Measurements from ENCODE around the gene GAREM2. TPM values are rescaled to one million over a fixed set of nuclear protein-coding genes. Genes with fewer than 3 reads are reported as not detected.

Gene GAREM2
- total RNA-seq, 4 donors from 2014 or later: 1.5 to 4.6 (median 2.2) TPM; not detected in 1

GRCh38 chr2:26157580-26157979 lies 15.3 kb upstream of the GAREM2 start:
- DNase-seq: no peak
- Histone ChIP-seq H3K27me3 (no peaks in the 10 kb centered on the region), H3K36me3 (no peaks in the 10 kb centered on the region), H3K4me1 (no peaks in the 10 kb centered on the region), H3K4me3 (no peak overlapping the region), H3K27ac (no peak overlapping the region), H3K9me3 (peaks cover 5 to 8% of the 10 kb centered on the region in 2 donors)
- intact Hi-C loops (cut with DNase I; ENCODE audit: low total_unique reads) (no loop called here), in situ Hi-C loops (cut with MboI; ENCODE audit: low pct_ligation_motif_present in 1 of 4, low pct_unique_long_range_greater_than_20kb in 1 of 4, low sequenced_read_pairs in 3 of 4) (no loop called here)
- WGBS, 2 donors (ENCODE audit: low coverage in 1 of 2): 96 to 97% methylated on average over 4 to 5 of the region's 5 CpGs
- TF ChIP-seq EP300 (IDR thresholded peaks at IDR 0.05; ENCODE audit: low read depth) (no peak), CTCF (IDR thresholded peaks at IDR 0.05) (no peak), POLR2A (IDR thresholded peaks at IDR 0.05) (no peak), POLR2AphosphoS5 (IDR thresholded peaks at IDR 0.05) (no peak)

- no peak for DNase-seq
- H3K36me3 ChIP-seq: no peaks in the 10 kb centered on the region
- no peaks in the 10 kb centered on the region for H3K9me3 ChIP-seq
- H3K27me3 ChIP-seq: no peaks in the 10 kb centered on the region
- intact Hi-C loops (cut with DNase I; ENCODE audit: low total_unique reads) (no loop called here), in situ Hi-C loops (cut with MboI; ENCODE audit: low pct_ligation_motif_present in 1 of 4, low pct_unique_long_range_greater_than_20kb in 1 of 4, low sequenced_read_pairs in 3 of 4) (no loop called here)
- H3K4me1 ChIP-seq: no peaks in the 10 kb centered on the region
- 91% methylated on average over 7 of the region's 7 CpGs; no CpG with 5 or more reads in 1 of the 2 donors for WGBS, 2 donors (ENCODE audit: low coverage in 1 of 2)
- TF ChIP-seq EP300 (IDR thresholded peaks at IDR 0.05; ENCODE audit: low read depth): no peak
- no peak for TF ChIP-seq POLR2AphosphoS5 (IDR thresholded peaks at IDR 0.05)
- TF ChIP-seq CTCF (IDR thresholded peaks at IDR 0.05): no peak
- TF ChIP-seq POLR2A (IDR thresholded peaks at IDR 0.05): no peak
- H3K27ac ChIP-seq: no peak overlapping the region
- no peak overlapping the region for H3K4me3 ChIP-seq
These were observed 11.0 kb upstream of the GAREM2 start for GRCh38 chr2:26161926-26162325.

- Histone ChIP-seq H3K36me3 (no peaks in the 10 kb centered on the region), H3K4me3 (no peak overlapping the region), H3K27me3 (no peaks in the 10 kb centered on the region), H3K4me1 (no peaks in the 10 kb centered on the region), H3K27ac (no peak overlapping the region), H3K9me3 (no peaks in the 10 kb centered on the region)
- TF ChIP-seq CTCF (IDR thresholded peaks at IDR 0.05) (no peak), EP300 (IDR thresholded peaks at IDR 0.05; ENCODE audit: low read depth) (no peak), POLR2AphosphoS5 (IDR thresholded peaks at IDR 0.05) (no peak), POLR2A (IDR thresholded peaks at IDR 0.05) (no peak)
- WGBS, 2 donors (ENCODE audit: low coverage in 1 of 2): 93 to 97% methylated on average over 6 to 10 of the region's 10 CpGs
- no peak for DNase-seq
- in situ Hi-C loops (cut with MboI; ENCODE audit: low pct_ligation_motif_present in 1 of 4, low pct_unique_long_range_greater_than_20kb in 1 of 4, low sequenced_read_pairs in 3 of 4): no loop called here
- intact Hi-C loops (cut with DNase I; ENCODE audit: low total_unique reads): no loop called here
These were observed 9.9 kb upstream of the GAREM2 start for GRCh38 chr2:26162963-26163362.

GRCh38 chr2:26164231-26164630 lies 8.7 kb upstream of the GAREM2 start:
- Histone ChIP-seq H3K9me3 (no peaks in the 10 kb centered on the region), H3K4me3 (no peak overlapping the region), H3K4me1 (no peaks in the 10 kb centered on the region), H3K27ac (no peak overlapping the region), H3K27me3 (no peaks in the 10 kb centered on the region), H3K36me3 (no peaks in the 10 kb centered on the region)
- intact Hi-C loops (cut with DNase I; ENCODE audit: low total_unique reads) (no loop called here), in situ Hi-C loops (cut with MboI; ENCODE audit: low pct_ligation_motif_present in 1 of 4, low pct_unique_long_range_greater_than_20kb in 1 of 4, low sequenced_read_pairs in 3 of 4) (no loop called here)
- DNase-seq: no peak
- WGBS, 2 donors (ENCODE audit: low coverage in 1 of 2): 43% methylated on average over 1 of the region's 1 CpG; no CpG with 5 or more reads in 1 of the 2 donors
- TF ChIP-seq POLR2AphosphoS5 (IDR thresholded peaks at IDR 0.05): no peak
- TF ChIP-seq CTCF (IDR thresholded peaks at IDR 0.05): no peak
- TF ChIP-seq EP300 (IDR thresholded peaks at IDR 0.05; ENCODE audit: low read depth): no peak
- no peak for TF ChIP-seq POLR2A (IDR thresholded peaks at IDR 0.05)
